Hepatocyte (in vitro differentiated cells): ENCODE measurements around the gene PRDM16.

Experiments
- EZH2 ChIP-seq: fragments of 200-600 bp; sonication (generic); IDR thresholded peaks from 2 replicates; pipeline ENCODE4 v1.6.1; 2016; ENCODE audit warnings: antibody characterized with exemption, mild to moderate bottlenecking, borderline replicate concordance
- TF ChIP-seq, protein P1 (sequence below): fragments of 200-600 bp; sonication (generic); IDR thresholded peaks from 2 replicates; pipeline ENCODE4 v1.5.1; 2016; ENCODE audit warnings: antibody characterized with exemption, mild to moderate bottlenecking; ENCODE audit not compliant: poor library complexity

DNA sequence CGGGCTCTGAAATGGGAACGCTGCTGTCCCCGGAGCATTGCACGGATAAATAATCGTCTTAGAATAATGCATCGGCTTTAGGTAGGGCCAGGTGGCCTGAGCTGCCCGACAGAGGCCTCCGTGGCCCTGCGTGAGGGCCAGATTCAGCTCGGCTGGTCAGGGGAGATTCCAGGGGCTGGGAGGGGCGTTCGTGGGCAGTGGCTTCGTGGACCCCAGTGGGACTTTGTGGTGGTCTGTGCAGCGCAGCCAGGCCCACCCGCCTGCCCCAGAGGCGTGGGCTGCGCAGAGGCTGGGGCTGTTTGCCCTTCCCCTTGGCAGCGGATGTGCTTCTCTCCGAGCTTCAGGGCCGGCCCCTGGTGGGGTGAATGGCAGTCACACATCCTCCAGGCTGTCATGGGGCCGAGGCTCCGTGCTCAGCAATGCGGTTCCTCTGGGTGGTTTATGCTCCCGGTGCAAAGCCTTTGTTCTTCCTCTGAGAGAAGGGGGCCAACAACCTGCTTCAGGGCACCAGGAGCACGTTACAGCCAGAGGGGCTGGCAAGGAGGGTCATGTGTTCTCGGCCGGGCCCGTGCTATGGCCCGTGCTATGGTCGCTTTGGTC is 104.5 kb downstream of the PRDM16 start:
- TF ChIP-seq, protein P1, sequence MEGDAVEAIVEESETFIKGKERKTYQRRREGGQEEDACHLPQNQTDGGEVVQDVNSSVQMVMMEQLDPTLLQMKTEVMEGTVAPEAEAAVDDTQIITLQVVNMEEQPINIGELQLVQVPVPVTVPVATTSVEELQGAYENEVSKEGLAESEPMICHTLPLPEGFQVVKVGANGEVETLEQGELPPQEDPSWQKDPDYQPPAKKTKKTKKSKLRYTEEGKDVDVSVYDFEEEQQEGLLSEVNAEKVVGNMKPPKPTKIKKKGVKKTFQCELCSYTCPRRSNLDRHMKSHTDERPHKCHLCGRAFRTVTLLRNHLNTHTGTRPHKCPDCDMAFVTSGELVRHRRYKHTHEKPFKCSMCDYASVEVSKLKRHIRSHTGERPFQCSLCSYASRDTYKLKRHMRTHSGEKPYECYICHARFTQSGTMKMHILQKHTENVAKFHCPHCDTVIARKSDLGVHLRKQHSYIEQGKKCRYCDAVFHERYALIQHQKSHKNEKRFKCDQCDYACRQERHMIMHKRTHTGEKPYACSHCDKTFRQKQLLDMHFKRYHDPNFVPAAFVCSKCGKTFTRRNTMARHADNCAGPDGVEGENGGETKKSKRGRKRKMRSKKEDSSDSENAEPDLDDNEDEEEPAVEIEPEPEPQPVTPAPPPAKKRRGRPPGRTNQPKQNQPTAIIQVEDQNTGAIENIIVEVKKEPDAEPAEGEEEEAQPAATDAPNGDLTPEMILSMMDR, result no peak
- no peak for TF ChIP-seq EZH2
